Esophagus muscularis mucosa (tissue), 4 donors: ENCODE measurements around the gene ARL15.

Experiments used
- EP300 ChIP-seq: sonication (generic); formaldehyde crosslinking; IDR thresholded peaks from one replicate; pipeline ENCODE4 v1.6.1; 2017; ENCODE audit warnings: antibody characterized with exemption
- POLR2A ChIP-seq: fragments of 450-650 bp; IDR thresholded peaks from one replicate; pipeline ENCODE4 v1.6.1; 2017; ENCODE audit warnings: antibody characterized with exemption, moderate library complexity, mild to moderate bottlenecking, low read depth
- POLR2AphosphoS5 ChIP-seq, 2 donors: sonication (generic); formaldehyde crosslinking; IDR thresholded peaks; one replicate each; pipeline ENCODE4 v1.6.1; 2017; ENCODE audit warnings: antibody characterized with exemption in 2 of 2
- TF ChIP-seq, protein P1 (sequence below), 3 experiments: fragments of 200-600 bp in 2 of 3; fragments of 450-650 bp in 1 of 3; sonication (generic) in 2 of 3; IDR thresholded peaks; one replicate each; pipeline ENCODE4 v1.5.1; 2017 to 2019; ENCODE audit warnings: antibody characterized with exemption in 3 of 3, mild to moderate bottlenecking in 2 of 3, moderate library complexity in 1 of 3

DNA sequence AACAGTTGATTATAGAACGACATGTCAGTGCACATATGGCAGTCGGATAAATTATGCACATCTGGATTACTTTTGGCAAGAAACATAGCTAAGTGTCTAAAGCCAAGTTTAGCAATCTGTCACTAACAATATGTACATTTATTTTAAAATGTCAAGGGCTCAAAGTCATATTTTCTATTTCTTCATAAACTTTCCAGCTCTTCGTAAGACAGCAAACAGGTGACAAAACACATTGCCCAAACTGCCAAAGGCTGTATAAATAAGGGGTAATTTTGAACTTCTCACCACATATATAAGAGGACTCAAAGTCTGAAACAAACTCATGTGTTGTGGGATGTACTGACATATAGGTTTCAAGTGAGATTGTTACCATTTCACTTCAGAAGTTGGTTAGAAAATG lies 237.2 kb downstream of the ARL15 start:
- no peak for TF ChIP-seq EP300
- no peak for TF ChIP-seq POLR2A
- TF ChIP-seq, protein P1, sequence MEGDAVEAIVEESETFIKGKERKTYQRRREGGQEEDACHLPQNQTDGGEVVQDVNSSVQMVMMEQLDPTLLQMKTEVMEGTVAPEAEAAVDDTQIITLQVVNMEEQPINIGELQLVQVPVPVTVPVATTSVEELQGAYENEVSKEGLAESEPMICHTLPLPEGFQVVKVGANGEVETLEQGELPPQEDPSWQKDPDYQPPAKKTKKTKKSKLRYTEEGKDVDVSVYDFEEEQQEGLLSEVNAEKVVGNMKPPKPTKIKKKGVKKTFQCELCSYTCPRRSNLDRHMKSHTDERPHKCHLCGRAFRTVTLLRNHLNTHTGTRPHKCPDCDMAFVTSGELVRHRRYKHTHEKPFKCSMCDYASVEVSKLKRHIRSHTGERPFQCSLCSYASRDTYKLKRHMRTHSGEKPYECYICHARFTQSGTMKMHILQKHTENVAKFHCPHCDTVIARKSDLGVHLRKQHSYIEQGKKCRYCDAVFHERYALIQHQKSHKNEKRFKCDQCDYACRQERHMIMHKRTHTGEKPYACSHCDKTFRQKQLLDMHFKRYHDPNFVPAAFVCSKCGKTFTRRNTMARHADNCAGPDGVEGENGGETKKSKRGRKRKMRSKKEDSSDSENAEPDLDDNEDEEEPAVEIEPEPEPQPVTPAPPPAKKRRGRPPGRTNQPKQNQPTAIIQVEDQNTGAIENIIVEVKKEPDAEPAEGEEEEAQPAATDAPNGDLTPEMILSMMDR (IDR thresholded peaks at IDR 0.05): no peak
- TF ChIP-seq POLR2AphosphoS5 (IDR thresholded peaks at IDR 0.05): no peak
